Myocyte (in vitro differentiated cells): ENCODE results near the gene EFEMP2. TPM values are rescaled to one million over a fixed set of nuclear protein-coding genes. Genes with fewer than 3 reads are reported as not detected.
"Not testable (repeated sequence)": the region's sequence is repeated elsewhere in the genome, so short reads cannot be mapped to it uniquely, and the experiment has no call there.

ENCODE experiments used
- DNase-seq: peaks from one replicate; pipeline ENCODE4 v3.0.0-alpha.2; 2012; ENCODE audit warnings: low read depth
- total RNA-seq: library from RNA; depleted of rRNA; stranded (reverse); fragments of >200 nt; gene quantifications from 2 replicates; pipeline ENCODE4 v1.2.3, GENCODE V29; 2014

EFEMP2 gene
- total RNA-seq, 1 donor from 2014 or later: 124 TPM

DNA sequence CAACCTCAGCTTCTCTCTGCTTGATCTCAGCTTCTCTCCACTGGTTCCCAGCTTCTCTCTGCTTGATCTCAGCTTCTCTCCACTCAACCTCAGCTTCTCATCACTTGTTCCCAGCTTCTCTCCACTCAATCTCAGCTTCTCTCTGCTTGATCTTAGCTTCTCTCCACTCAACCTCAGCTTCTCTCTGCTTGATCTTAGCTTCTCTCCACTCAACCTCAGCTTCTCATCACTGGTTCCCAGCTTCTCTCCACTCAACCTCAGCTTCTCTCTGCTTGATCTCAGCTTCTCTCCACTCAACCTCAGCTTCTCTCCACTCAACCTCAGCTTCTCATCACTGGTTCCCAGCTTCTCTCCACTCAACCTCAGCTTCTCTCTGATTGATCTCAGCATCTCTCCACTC, 40.4 kb downstream of the EFEMP2 start:
- not testable (repeated sequence) for DNase-seq

DNA sequence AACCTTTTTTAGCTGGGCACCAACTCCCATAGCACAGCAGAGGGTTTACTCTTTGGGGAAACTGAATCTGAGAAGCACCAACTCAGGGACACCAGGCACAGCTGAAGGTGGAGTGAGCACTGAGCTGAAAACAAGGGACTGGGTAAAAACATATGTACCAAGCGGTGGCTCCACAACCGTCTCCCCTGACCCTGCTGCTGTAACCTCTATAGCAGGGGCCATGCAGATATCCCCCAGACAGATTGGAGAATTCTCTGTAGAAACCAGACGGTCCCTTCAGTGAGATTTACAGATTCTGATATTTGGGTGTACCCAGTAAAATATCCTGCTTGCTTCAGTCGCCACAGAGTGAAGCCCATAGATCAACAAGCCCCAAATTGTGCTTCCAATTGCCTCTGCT, 43.1 kb downstream of the EFEMP2 start:
- no peak for DNase-seq

DNA sequence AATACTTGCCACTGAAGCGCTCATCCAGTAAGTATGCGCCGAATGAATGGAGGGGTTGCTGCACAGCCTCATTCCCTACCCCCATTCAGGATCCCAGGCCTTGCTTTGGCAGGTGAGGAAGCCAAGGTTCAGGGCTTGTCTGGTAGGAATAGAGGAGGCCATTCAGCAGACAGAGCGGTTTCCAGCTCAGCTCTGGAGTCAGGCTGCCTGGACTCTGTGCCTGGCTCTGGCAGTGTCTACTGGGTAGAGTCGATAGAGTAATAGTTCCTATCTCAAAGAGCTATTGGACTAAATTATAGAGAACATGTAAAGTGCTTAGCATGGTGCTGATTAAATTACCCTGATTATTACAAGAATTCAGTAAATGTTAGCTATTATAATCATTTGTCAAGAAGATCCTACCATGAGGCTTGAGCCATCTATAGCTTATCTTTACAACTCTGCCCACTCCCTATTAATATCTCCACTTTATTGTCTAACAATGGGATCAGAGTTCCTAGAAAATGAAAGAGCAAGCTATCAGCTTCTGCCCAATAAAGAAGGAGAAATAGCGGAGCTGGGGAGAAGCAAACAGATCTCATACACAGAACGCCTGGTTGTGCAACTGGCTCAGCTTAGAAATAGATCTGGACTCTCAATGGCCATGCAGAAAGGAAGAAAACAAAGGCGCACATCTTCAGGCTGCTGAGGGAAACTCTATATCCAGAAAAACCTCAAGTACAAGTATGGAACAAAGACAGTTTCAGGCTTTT, 45.4 kb downstream of the EFEMP2 start:
- DNase-seq: no peak

DNA sequence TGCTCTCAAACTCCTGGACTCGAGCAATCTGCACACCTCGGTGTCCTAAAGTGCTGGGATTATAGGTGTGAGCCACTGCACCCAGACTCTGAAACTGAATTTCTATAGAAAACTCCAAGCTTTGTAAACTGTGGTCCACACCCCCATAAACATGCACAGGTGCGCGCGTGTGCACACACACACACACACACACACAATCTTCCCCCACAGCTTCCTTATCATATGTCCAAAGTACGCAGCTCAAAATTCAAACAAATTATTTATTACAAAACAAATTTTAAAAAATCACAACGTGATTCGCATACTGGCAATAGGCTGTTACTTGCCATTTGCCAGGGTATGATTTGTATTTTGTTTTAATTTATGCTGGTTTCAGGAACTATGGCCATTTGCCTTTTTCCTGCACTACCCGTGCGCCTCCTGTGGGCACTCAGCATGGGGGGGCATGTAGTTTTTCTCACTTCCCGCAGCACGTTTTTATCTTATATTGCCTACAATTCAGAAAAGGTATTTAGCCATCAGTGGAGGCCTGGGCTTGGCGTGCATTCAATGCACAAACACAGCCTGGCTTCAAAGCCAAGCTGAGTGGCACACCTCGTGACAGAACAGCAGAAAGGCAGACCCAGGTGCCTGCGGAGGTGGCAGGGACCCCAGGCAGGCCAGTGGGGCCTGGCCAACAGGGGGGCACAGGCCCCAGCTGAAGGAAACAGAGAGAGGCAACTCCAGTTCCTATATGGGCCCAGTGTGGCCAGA, 49.6 kb downstream of the EFEMP2 start:
- no peak for DNase-seq

GRCh38 chr11:65821107-65821506, 51.5 kb downstream of the EFEMP2 start:
- no peak for DNase-seq

GRCh38 chr11:65817835-65818680, 54.5 kb downstream of the EFEMP2 start:
- DNase-seq: peak; percentile 90

DNA sequence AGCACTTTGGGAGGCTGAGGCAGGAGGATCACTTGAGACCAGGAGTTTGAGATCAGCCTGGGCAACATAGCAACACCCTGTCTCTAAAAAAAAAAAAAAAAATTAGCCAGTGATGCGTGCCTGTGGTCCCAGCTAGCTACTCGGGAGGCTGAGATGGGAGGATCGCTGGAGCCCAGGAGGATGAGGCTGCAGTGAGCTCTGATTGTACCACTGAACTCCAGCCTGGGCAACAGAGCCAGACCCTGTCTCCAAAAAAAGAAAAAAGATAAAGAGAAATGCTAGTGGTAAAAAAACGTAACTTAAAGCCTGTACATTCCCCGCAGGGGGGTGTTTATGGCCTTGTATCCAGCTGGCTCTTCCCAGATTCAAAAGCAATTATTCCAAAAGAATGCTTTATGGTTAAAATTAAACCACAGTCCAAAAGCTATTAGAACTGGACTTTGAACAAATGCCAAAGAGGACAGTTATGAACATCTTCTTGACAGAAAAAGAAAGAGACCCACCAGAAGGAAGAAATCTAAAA, 55.2 kb downstream of the EFEMP2 start:
- peak; percentile 23 for DNase-seq

- DNase-seq: no peak
These were observed 55.9 kb downstream of the EFEMP2 start for GRCh38 chr11:65816696-65817095.

Other genes with a start within 250 kb of the EFEMP2 start
- gene SIPA1, start 234.7 kb downstream of the EFEMP2 start, total RNA-seq: 19.7 and 42.6 TPM in 2 replicates
- gene RELA, start 209.9 kb downstream of the EFEMP2 start, total RNA-seq: 32.8 and 37.1 TPM in 2 replicates
- gene KAT5, start 160.5 kb downstream of the EFEMP2 start, total RNA-seq: 37.8 and 43.2 TPM in 2 replicates
- gene RNASEH2C, start 152.0 kb downstream of the EFEMP2 start, total RNA-seq: 37.1 and 83.3 TPM in 2 replicates
- 9.8 and 10.2 TPM in 2 replicates for gene AP5B1, start 91.8 kb downstream of the EFEMP2 start, total RNA-seq
- gene OVOL1, start 85.7 kb downstream of the EFEMP2 start, total RNA-seq: not detected in 2 replicates
- 0.36 and 0.40 TPM in 2 replicates for gene SNX32, start 38.8 kb downstream of the EFEMP2 start, total RNA-seq
- gene CFL1, start 14.6 kb downstream of the EFEMP2 start, total RNA-seq: 748 and 837 TPM in 2 replicates
- gene MUS81, start 12.4 kb downstream of the EFEMP2 start, total RNA-seq: 46.8 and 47.6 TPM in 2 replicates
- not detected in 2 replicates for gene CTSW, start 7.0 kb upstream of the EFEMP2 start, total RNA-seq
- 92.4 and 103 TPM in 2 replicates for gene FIBP, start 15.7 kb upstream of the EFEMP2 start, total RNA-seq
- 76.4 and 102 TPM in 2 replicates for gene CCDC85B, start 17.9 kb upstream of the EFEMP2 start, total RNA-seq
- 7.5 and 11.6 TPM in 2 replicates for gene FOSL1, start 27.6 kb upstream of the EFEMP2 start, total RNA-seq
- 30.5 and 36.2 TPM in 2 replicates for gene C11orf68, start 46.3 kb upstream of the EFEMP2 start, total RNA-seq
- gene DRAP1, start 46.6 kb upstream of the EFEMP2 start, total RNA-seq: 133 and 165 TPM in 2 replicates
- gene TSGA10IP, start 72.7 kb upstream of the EFEMP2 start, total RNA-seq: not detected in 2 replicates
- 32.3 and 39.2 TPM in 2 replicates for gene SART1, start 88.9 kb upstream of the EFEMP2 start, total RNA-seq
- gene EIF1AD, start 129.4 kb upstream of the EFEMP2 start, total RNA-seq: 39.4 and 41.3 TPM in 2 replicates
- gene BANF1, start 129.7 kb upstream of the EFEMP2 start, total RNA-seq: 59.3 and 67.2 TPM in 2 replicates
- gene CST6, start 139.2 kb upstream of the EFEMP2 start, total RNA-seq: 1.9 TPM in 1 of 2 replicates, not detected in the other
- not detected in 2 replicates for gene CATSPER1, start 153.7 kb upstream of the EFEMP2 start, total RNA-seq
- not detected in 2 replicates for gene GAL3ST3, start 176.4 kb upstream of the EFEMP2 start, total RNA-seq
- gene SF3B2, start 179.6 kb upstream of the EFEMP2 start, total RNA-seq: 115 and 134 TPM in 2 replicates
- gene PACS1, start 197.5 kb upstream of the EFEMP2 start, total RNA-seq: 25.4 and 26.6 TPM in 2 replicates